H1 (cell line): Measurements from ENCODE around the gene PPP1R14C. TPM values are rescaled to one million over a fixed set of nuclear protein-coding genes. Genes with fewer than 3 reads are reported as not detected.

ENCODE experiments used
- ATF2 ChIP-seq: IDR thresholded peaks from 2 replicates; pipeline ENCODE4 v1.6.1; 2012; ENCODE audit warnings: low read length, inconsistent platforms
- CREB1 ChIP-seq: IDR thresholded peaks from 2 replicates; pipeline ENCODE4 v1.6.1; 2012; ENCODE audit warnings: inconsistent platforms
- SIRT6 ChIP-seq: IDR thresholded peaks from one replicate; pipeline ENCODE4 v1.7.1; 2012; ENCODE audit warnings: low read length, inconsistent platforms
- polyA plus RNA-seq, 7 experiments: library from polyadenylated mRNA; depleted of rRNA in 3 of 7; stranded (reverse) in 5 of 7; unstranded in 2 of 7; fragments of >200 nt in 5 of 7; fragments of 200-250 nt in 2 of 7; gene quantifications; 1 replicate in 5 of 7; 2 replicates in 1 of 7; 4 replicates in 1 of 7; pipeline versions ENCODE4 v1.2.1 to v1.2.3, GENCODE V29; 2011 to 2013; ENCODE audit warnings: missing spikeins in 2 of 7, mixed read lengths in 2 of 7
- total RNA-seq: library from RNA; stranded (reverse); fragmentation: NEBNext Ultra II Directional; extraction: Animal tissue kit (Norgen Biotek cat#: 25700); gene quantifications from 2 replicates; pipeline ENCODE4 v1.2.1, GENCODE V29; 2021

Gene PPP1R14C
- total and polyA plus RNA-seq, 2 of the 8 experiments (the other 6 are each of a cell fraction or from before 2014, with no cell fraction given): 0.30 to 0.61 TPM

GRCh38 chr6:150266309-150266708, 123.5 kb downstream of the PPP1R14C start (continued):
- TF ChIP-seq ATF2 (no peak), CREB1 (no peak), SIRT6 (no peak)
- TF ChIP-seq, all 59 proteins: peak for 0
